DND-41 (cell line): Measurements from ENCODE around the gene ORC1.

Source experiments
- ATAC-seq: fragments of 200-7000 bp; cut with Tn5 transposase; 3 replicates; pipeline ENCODE4 v1.9.1; 2021; ENCODE audit warnings: low read depth; ENCODE audit not compliant: insufficient read depth
- DNase-seq: peaks from one replicate; pipeline ENCODE4 v3.0.0-alpha.2; 2020
- H2AFZ ChIP-seq: 2 replicates; pipeline ENCODE4 v1.6.0; 2012; ENCODE audit warnings: low read depth, low read length
- H3K27ac ChIP-seq: 2 replicates; pipeline ENCODE4 v1.5.1; 2012; ENCODE audit warnings: low read length, inconsistent platforms
- H3K27me3 ChIP-seq: fragments of 200-600 bp; sonication (generic); 2 replicates; pipeline ENCODE4 v1.6.0; 2012; ENCODE audit warnings: low read length, mild to moderate bottlenecking, inconsistent platforms; ENCODE audit not compliant: insufficient read depth, poor library complexity
- H3K36me3 ChIP-seq: 2 replicates; pipeline ENCODE4 v1.5.1; 2012; ENCODE audit warnings: low read length, inconsistent platforms; ENCODE audit not compliant: insufficient read depth
- H3K4me1 ChIP-seq: 2 replicates; pipeline ENCODE4 v1.5.1; 2012; ENCODE audit warnings: mild to moderate bottlenecking, low read length; ENCODE audit not compliant: insufficient read depth
- H3K4me2 ChIP-seq: 2 replicates; pipeline ENCODE4 v1.6.0; 2012; ENCODE audit warnings: mild to moderate bottlenecking, moderate library complexity, low read length, inconsistent platforms; ENCODE audit not compliant: insufficient read depth
- H3K4me3 ChIP-seq, 2 experiments: fragments of 200-600 bp in 1 of 2; shearing (Covaris generic) in 1 of 2; 2 replicates each; pipeline ENCODE4 v1.5.1; 2012 to 2016; ENCODE audit warnings: inconsistent platforms in 2 of 2, low read length in 2 of 2, mild to moderate bottlenecking in 2 of 2, low read depth in 1 of 2, moderate library complexity in 1 of 2
- H3K79me2 ChIP-seq: 2 replicates; pipeline ENCODE4 v1.6.0; 2012; ENCODE audit warnings: low read length, inconsistent platforms; ENCODE audit not compliant: insufficient read depth
- H3K9ac ChIP-seq: 2 replicates; pipeline ENCODE4 v1.6.0; 2012; ENCODE audit warnings: low read depth, mild to moderate bottlenecking, inconsistent platforms, low read length, moderate library complexity
- H3K9me3 ChIP-seq: 2 replicates; pipeline ENCODE4 v1.5.1; 2012; ENCODE audit warnings: low read length, moderate library complexity, mild to moderate bottlenecking, inconsistent platforms; ENCODE audit not compliant: insufficient read depth, severe bottlenecking
- H4K20me1 ChIP-seq: 2 replicates; pipeline ENCODE4 v1.6.0; 2012; ENCODE audit warnings: low read length; ENCODE audit not compliant: insufficient read depth
- EZH2 ChIP-seq: IDR thresholded peaks from 3 replicates; pipeline ENCODE4 v1.6.1; 2012; ENCODE audit warnings: borderline replicate concordance, low read depth, mild to moderate bottlenecking, moderate library complexity, low read length, inconsistent platforms; ENCODE audit not compliant: severe bottlenecking
- TF ChIP-seq, protein P1 (sequence below): IDR thresholded peaks from 2 replicates; pipeline ENCODE4 v1.5.1; 2012; ENCODE audit warnings: borderline replicate concordance, low read length, moderate library complexity, mild to moderate bottlenecking; ENCODE audit not compliant: poor library complexity, severe bottlenecking; ENCODE audit errors: extremely low read depth

ORC1 gene

DNA sequence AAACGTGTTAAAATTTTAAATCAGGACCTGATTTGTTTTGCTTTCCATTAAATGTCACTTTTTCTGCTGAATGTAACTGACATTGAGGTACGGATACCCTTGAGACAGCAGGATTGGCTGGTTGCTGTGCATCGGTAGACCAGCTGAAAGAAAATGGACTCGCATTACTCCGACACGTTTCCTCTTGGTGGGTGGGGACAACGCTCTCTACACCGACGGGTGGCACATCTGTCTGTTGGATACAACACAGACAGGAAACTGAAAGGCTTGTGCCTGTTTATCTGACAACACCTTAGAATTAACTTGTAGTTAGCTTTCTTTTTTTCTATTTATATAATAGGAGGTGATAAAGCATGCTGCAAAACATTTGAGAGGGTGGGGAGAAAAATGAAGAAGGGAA is 19.5 kb upstream of the ORC1 start:
- ATAC-seq, result peak; percentile 90
- peak overlapping the region; percentile 55 for H3K9ac ChIP-seq
- peaks cover 45% of the 10 kb centered on the region for H3K36me3 ChIP-seq
- peaks cover 67% of the 10 kb centered on the region for H3K4me1 ChIP-seq
- peak overlapping the region in 1 of 2 experiments; percentile 39; a peak in 2 of 4 replicates for H3K4me3 ChIP-seq
- H3K9me3 ChIP-seq, result no peaks in the 10 kb centered on the region
- TF ChIP-seq EZH2, result no peak
- TF ChIP-seq, protein P1, sequence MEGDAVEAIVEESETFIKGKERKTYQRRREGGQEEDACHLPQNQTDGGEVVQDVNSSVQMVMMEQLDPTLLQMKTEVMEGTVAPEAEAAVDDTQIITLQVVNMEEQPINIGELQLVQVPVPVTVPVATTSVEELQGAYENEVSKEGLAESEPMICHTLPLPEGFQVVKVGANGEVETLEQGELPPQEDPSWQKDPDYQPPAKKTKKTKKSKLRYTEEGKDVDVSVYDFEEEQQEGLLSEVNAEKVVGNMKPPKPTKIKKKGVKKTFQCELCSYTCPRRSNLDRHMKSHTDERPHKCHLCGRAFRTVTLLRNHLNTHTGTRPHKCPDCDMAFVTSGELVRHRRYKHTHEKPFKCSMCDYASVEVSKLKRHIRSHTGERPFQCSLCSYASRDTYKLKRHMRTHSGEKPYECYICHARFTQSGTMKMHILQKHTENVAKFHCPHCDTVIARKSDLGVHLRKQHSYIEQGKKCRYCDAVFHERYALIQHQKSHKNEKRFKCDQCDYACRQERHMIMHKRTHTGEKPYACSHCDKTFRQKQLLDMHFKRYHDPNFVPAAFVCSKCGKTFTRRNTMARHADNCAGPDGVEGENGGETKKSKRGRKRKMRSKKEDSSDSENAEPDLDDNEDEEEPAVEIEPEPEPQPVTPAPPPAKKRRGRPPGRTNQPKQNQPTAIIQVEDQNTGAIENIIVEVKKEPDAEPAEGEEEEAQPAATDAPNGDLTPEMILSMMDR, result peak; percentile 26
- peaks cover 28% of the 10 kb centered on the region for H3K79me2 ChIP-seq
- H4K20me1 ChIP-seq, result no peaks in the 10 kb centered on the region
- H2AFZ ChIP-seq, result peak overlapping the region; percentile 40
- peak overlapping the region; percentile 94 for H3K27ac ChIP-seq
- no peaks in the 10 kb centered on the region for H3K27me3 ChIP-seq
- H3K4me2 ChIP-seq, result peak overlapping the region; percentile 58
- peak; percentile 87 for DNase-seq

DNA sequence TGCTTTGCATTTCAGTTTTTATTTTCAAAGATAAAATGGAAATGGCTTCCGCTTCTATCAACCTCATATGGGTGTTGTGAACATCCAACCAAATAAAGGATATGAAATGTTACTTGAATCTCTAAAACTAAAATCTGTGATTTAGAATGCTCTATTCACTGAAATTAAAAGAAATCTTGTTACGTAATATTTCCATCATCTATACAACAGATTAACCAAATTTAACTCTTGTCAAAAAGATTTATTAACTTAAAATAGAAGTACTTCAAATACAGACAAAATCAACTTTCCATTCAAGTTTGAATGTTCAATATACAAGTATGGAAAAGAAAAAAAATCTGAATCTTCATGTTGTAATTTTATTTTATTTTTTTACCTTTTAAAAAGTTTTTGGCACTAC is 18.8 kb upstream of the ORC1 start:
- no peak overlapping the region for H2AFZ ChIP-seq
- TF ChIP-seq, protein P1, result no peak
- no peak for TF ChIP-seq EZH2
- H4K20me1 ChIP-seq, result no peaks in the 10 kb centered on the region
- peaks cover 28% of the 10 kb centered on the region for H3K79me2 ChIP-seq
- peaks cover 52% of the 10 kb centered on the region for H3K36me3 ChIP-seq
- H3K4me1 ChIP-seq, result peaks cover 74% of the 10 kb centered on the region
- no peaks in the 10 kb centered on the region for H3K9me3 ChIP-seq
- H3K4me3 ChIP-seq, result peak overlapping the region in 1 of 2 experiments; percentile 39; a peak in 1 of 4 replicates
- H3K27me3 ChIP-seq, result no peaks in the 10 kb centered on the region
- peak overlapping the region; percentile 94 for H3K27ac ChIP-seq
- peak overlapping the region; percentile 58 for H3K4me2 ChIP-seq
- DNase-seq, result no peak
- peak overlapping the region; percentile 55 for H3K9ac ChIP-seq
- no peak for ATAC-seq

GRCh38 chr1:52420713-52421112 is 16.5 kb upstream of the ORC1 start:
- TF ChIP-seq EZH2, result no peak
- TF ChIP-seq, protein P1, result no peak
- Histone ChIP-seq H3K9me3 (no peaks in the 10 kb centered on the region), H3K36me3 (peaks cover 61% of the 10 kb centered on the region), H2AFZ (no peak overlapping the region), H4K20me1 (no peaks in the 10 kb centered on the region), H3K27me3 (no peaks in the 10 kb centered on the region), H3K79me2 (peaks cover 28% of the 10 kb centered on the region), H3K4me2 (no peak overlapping the region), H3K27ac (no peak overlapping the region), H3K4me3 (no peak overlapping the region), H3K9ac (no peak overlapping the region), H3K4me1 (peaks cover 78% of the 10 kb centered on the region)
- DNase-seq (no peak), ATAC-seq (no peak)

DNA sequence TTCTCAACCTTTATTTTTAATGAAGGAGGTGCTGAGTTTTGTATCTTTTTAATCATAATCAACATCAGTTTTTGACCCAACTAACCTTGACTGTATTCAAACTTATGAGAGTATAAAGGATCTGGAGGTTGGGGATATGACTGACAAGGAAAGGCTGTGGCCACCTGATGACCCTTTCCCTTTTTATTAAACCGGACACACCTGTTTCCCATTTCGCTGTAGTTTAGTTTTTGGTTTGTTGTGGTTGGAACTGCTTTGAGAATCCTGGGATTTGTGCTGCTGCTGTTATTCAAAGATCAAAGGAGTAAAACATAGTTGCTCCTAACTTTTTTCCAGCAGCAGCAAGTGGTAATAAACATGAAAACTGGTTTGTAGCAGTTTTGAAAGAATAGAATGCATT is 12.6 kb upstream of the ORC1 start:
- TF ChIP-seq EZH2, result no peak
- TF ChIP-seq, protein P1, result no peak
- Histone ChIP-seq H3K79me2 (peaks cover 16% of the 10 kb centered on the region), H3K9me3 (no peaks in the 10 kb centered on the region), H3K27me3 (no peaks in the 10 kb centered on the region), H3K9ac (no peak overlapping the region), H4K20me1 (no peaks in the 10 kb centered on the region), H3K27ac (0 out of 2 replicates have a peak overlapping the region, but pooled peaks have one; percentile 10), H2AFZ (no peak overlapping the region), H3K4me2 (no peak overlapping the region), H3K4me1 (peaks cover 38% of the 10 kb centered on the region), H3K4me3 (no peak overlapping the region), H3K36me3 (peaks cover 87% of the 10 kb centered on the region)
- ATAC-seq (no peak), DNase-seq (no peak)
